ENCODE results near the gene ASXL3.

Gene ASXL3

DNA sequence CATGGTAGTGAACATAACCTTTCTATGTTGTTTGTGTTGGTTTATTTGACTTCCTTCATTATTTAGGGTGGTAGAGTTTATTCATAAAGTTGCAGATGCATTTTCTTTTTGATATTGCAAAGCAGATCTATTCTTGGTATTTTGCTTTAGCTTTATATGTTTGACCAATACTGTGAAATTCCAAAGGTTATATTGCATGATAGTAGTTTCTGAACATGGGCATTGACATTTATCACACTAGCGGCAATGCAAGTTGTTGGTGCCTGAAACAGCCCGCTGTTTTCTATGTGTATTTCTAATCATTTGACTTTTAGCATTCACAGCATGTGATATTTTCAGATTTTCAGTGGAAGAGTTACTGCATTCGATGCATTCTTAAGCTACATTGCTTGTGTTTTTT, 87.2 kb downstream of the ASXL3 start:
- DNase-seq = no peak

DNA sequence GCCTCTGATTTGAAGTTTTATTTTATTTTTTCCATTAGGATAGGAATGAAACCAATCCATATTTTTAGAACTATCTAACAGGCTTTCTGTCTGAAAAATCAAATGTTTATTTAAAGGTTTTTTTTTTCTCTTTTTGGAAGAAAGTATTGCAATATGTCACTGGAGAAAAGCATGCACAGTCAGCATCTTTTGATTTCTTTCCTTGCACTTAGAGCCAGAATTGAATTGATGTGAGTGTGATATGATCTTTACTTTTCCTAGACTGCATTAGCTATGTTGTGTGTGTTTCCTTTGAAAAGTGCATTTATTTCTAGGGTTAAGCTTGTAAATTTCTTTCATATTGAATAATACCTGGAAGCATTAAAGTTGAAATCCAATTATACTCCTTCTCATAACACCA, 87.6 kb downstream of the ASXL3 start:
- no peak for DNase-seq

DNA sequence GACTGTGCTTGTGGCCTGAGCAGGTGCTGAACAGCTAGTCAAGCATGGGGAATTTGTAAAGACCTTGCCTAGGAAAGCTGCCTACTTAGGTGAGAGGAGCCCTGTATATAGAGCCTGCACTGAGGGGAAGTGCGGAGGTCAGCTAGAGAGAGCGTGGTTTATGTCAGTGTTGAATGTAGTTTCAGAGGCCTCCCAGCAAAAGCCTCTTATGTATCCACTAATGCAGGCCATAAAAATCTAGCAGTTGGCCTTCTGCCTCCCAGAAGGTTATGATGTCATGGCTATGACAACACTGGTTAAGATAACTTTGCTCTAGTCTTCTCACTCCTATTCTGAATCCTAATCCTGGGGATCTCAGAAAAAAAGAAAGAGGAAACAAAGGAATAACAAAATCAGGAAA, 88.9 kb downstream of the ASXL3 start:
- no peak for DNase-seq

DNA sequence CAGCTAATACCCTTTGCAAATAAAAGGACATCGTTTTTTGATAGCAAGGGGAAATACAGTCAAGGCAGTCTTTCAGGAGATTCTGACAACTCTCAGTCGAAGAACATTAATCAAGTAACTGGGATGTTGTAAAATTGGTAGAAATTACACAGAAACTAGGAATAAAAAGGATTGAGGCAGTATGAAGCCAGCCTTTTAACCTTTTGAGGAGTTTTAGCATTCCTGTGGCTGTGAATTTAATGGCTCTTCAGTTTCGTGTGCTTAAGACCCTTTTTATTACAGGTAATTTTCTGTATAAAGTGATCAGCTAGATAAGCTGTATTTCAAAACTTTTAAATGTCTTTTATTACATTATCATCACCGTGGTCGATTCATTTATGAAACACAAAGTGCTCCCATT, 91.6 kb downstream of the ASXL3 start:
- no peak for DNase-seq

DNA sequence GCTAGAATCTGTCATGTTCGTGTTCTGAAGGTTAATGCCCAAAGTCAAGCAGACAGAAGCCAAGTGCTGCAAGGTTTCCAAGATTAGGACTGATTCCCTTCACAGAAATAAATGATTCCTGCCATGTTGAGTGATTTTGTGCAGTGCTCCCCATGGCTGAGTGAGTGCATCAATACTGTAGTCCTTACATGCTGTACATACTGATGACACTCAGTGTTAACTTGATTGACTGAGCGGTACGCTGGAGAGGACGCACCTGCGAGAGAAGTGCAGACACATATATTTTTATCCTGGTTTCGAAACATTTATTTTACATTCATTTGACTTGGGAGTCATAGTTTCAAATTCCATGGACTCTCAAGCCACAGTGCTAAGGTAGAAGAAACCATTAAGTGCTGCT, 92.0 kb downstream of the ASXL3 start:
- DNase-seq = no peak

DNA sequence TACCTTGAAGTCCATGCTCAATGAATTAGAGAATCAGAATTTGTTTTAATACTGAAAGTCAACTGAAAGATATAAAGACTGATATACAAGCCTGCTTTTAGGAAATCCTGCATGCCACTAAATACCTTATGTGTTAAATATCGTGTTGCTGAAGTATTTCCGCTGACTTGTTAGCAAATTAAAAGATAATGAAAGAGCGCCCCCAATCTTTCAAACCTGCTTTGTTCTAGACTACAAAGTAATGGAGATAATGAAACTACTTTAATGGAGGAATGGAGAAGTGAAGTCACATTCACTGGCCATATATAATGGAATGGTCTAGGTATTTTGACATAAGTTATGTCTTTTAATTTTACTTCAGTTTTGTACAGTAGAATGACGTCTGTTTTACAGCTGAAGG, 95.7 kb downstream of the ASXL3 start:
- no peak for DNase-seq

DNA sequence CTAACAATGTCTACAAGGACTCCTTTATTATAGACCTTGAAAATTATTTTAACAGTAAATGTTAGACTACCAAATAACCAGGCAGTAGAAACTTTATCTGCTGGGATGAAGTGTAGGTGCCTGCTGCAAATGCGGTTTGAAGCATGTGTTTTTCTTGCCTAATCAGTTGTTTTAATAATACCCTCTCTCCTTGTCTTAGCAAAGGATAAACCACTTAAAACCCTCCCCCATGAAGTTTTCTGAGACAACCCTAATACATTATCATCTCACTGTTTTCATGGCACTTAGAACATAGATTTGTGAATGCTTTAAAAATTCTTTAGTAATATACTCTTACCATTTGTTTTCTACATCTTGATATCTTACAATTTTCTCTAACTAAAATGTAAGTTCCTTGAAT, 98.6 kb downstream of the ASXL3 start:
- DNase-seq = no peak

DNA sequence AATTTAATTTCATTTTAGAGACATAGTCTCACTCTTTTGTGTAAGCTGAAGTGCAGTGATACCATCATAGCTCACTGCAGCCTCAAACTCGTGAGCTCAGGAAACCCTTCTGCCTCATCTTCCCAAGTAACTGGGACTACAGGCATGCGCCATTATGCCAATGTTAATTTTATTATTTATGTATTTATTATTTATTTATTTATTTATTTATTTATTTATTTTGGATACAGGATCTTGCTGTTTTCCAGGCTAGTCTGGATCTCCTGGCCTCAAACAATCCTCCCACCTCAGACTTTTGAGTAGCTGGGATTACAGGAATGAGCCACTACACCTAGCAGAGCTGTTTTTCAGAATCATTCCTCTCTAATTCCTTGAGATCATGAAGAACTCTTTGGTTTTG, 99.9 kb downstream of the ASXL3 start:
- no peak for DNase-seq

DNA sequence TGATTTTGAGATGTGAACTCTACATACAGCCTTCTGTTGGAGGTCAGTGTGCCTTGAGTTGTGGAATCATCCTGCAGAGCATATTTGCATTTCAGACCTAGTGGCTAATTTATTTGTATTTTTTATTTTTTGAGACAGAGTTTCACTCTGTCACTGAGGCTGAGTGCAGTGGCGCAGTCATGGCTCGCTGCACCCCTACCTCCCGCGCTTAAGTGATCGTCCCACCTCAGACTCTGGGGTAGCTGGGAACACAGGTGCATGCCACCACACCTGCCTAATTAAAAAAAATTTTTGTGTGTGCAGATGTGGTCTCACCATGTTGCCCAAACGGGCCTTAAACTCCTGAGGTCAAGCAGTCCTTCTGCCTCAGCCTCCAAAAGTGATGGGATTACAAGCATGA, 104.4 kb downstream of the ASXL3 start:
- DNase-seq = no peak

DNA sequence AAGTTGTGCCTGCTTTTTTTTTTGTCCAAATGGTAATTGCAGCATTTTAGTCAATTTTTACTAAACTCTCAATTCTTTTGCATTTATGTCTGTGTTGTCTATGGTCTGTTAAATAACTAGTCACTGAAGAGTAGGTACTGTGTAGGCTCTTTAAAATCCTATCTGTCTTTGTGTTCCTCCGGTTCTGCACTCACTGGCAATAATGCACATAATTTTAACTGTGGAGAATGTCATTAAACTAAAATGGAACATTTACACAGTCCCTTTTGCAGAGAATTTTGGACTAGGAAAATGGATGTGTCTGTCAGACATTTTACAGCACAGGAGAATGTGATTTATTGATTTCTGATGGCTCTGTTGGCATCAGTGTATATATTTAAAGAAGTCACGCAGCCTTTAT, 116.6 kb downstream of the ASXL3 start:
- no peak for DNase-seq

DNA sequence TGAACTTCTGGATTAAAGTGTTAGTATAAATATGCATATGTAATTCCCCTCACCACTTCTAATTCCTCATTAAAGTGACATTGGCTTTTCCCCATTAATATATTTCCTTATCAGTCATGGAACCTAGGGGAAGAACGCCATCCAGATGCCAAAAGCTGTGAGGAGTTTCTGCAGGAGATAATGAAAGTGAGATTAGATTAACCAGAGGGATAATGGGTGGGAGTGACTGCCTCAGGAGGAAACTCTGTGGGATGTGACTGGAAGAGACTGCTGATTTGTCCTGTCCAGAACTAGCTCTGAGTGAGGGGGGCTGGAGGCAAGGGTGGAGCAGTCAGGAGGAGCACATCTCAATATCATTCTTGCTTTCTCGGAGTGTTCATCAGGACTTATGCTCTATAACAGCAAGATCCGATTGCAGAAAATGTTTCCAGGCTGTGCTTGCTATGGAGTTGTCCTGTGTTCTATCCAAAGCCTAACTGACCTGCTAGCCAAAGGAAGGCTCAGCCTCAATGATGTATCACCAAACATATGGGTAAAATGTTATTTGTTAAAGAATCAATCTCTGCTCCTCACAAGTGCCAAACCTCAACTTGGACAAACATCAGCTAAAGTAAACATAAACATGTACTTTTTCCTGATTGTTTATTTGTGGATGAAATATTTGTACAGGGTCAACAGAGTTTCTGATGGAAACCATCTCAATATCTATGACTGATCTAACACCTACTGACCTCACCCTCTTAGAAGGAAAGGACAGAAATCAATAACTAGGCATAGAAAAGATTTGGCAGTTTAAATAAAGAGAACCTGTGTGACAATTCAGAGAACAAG, 118.5 kb downstream of the ASXL3 start:
- no peak for DNase-seq

DNA sequence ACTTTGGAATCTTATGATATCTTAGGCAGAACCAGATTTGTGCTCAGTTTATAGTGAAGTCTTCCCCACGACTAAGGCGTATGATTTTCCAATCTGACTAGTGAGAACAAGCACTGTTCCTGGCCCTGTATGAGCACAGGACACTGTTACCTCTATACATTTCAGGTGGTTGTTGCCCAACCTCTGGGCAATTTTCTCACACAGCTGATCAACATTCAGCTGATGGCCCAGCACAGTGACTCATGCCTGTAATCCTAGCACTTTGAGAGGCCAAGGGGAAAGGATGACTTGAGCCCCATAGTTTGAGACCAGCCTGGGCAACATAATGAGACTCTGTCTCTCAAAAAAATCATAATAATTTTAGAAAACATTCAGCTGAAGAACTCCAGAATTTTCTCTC, 119.5 kb downstream of the ASXL3 start:
- DNase-seq = peak; percentile 1

DNA sequence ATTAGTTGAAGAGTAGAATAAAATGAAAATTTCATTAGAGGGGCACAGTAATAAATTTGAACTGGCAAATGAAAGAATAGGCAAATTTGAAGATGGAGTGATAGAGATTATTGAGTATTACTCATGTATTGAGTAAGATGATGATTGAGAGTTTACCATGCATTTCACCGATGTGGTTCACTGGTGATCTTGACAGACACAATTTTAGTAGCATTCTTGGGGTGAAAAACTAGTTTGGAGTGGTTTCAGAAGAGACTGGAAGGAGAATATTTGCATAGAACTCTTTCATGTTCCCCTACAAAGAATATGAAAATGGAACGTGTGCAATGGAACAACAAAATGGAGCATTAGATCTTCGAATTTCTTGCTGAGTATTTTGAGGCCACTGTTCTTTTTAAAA, 121.4 kb downstream of the ASXL3 start:
- no peak for DNase-seq

DNA sequence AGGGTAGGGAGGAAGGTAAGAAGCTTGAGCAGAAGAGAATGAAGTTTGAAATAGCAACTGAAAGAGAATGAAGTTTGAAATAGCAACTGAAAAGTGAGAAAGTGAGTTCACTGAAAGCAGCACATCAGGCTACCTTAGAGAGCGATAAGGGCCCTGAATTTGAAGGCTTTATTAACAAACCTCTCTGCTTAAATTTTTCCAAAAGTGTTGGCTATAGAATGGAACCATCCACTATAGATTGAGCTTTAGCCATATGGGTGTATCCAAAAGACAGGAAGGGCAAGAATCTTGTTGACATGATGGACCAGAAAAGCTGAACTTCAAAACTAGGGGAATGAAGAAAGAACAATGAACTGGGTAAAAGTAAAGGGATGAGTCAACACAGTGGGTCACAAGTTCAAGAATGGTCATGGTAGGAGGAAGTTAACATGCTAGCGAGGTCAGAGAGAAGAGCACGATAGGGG, 122.5 kb downstream of the ASXL3 start:
- DNase-seq = no peak

DNA sequence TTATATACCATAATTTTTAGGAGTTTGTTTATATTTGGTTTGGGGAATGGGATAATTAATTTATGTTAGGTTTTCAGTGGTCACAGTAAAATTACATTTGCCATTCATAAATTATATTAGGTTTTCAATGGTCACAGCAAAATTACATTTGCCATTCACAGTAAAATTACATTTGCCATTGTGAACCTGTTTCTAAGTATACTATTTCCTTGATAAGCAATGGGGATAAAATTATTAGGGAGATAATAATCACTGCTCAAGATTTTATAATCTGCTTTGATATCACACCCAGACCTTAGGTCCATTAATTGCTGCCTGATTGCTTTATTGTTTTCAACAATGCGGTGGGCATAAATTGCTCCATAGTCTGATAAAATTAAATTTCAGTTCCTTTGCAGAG, 124.6 kb downstream of the ASXL3 start:
- DNase-seq = no peak

DNA sequence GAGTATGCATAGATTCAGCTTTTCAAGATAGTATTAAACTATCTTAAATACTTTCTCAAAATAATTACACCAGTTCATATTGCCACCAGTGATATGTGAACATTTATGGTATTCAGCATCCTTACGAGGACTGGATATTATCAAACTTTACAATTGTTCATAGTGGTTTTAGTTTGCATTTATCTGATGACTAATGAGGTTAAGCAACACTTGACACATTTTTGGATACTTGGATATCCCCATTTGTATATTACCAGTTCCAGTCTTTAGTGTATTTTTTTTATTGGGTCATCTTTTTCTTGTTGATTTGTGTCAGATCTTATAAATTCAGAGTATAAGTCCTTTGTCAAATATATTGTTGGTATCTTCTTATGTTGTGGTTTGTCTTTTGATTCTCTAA, 128.4 kb downstream of the ASXL3 start:
- peak; percentile 7 for DNase-seq

DNA sequence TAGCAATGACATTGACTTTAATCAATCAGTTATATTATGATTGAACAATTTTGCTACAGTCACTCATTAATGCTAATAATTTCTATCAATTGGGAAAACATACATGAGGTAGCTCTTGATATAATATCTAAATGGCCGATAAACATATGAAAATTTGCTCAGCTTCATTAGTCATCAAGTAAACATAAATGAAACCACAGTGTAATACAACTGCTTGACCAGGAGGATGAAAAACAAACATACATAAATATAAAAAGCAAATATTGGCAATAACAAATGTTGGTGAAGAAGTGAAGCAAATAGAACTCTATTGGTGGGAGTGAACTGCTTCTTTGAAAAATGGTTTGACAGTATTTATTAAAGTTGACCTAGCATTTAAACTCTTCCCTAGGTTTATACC, 130.9 kb downstream of the ASXL3 start:
- DNase-seq = no peak

DNA sequence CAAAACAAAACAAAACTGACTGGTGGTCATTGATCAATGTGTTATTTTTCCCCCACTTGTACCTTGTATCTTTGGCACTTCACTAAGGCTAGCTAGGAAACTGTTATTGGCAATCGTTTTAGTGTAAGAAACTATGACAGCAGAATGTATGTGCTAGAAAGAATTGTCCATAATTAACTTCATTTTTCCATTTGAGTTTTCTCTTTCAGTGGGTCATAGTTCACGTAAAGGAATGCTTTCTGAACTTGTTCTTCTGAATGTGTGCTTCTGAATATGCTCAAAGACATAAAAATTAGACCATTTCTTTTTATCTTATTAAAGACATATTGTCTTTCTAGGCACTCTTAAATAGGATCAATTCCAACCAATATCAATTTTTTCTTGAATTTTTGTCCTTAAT, 132.2 kb downstream of the ASXL3 start:
- no peak for DNase-seq

DNA sequence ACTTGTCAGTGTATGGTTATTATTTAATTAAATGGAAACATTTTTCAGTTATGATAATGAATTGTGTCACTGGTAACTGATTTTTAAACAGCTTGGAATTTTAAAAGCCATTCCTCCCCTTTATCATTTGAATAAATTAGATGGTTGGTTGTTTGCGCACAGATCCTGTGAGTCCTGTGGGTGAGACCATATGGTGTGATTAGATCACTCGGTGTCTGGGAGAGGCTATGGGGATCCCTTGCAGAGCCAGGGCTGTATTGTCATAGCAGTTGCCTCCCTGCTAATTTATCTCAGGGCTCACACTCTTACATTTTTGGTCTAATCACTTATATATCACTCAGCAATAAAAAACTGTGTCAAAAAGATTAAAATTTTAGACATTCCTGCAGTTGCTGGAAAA, 133.5 kb downstream of the ASXL3 start:
- DNase-seq = peak; percentile 35

DNA sequence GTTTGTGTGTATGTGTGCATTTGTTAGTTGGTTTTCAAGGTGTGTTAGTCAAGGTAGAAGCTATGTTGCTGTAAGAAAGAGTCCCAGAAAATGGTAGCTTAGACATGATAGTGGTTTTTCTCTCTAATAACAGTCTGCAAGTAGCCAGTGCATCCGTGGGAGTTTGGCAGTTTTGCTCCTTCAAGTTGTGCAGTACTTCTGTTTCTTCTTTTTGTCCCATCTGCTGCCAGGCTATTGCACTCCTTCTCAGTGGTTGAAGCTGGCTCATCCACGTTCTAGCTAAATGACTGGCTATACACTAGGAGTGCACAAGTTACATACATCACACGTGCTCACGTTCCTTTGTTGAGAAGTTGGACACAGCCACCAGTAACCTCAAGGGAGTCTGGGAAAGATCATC, 134.7 kb downstream of the ASXL3 start:
- no peak for DNase-seq

DNA sequence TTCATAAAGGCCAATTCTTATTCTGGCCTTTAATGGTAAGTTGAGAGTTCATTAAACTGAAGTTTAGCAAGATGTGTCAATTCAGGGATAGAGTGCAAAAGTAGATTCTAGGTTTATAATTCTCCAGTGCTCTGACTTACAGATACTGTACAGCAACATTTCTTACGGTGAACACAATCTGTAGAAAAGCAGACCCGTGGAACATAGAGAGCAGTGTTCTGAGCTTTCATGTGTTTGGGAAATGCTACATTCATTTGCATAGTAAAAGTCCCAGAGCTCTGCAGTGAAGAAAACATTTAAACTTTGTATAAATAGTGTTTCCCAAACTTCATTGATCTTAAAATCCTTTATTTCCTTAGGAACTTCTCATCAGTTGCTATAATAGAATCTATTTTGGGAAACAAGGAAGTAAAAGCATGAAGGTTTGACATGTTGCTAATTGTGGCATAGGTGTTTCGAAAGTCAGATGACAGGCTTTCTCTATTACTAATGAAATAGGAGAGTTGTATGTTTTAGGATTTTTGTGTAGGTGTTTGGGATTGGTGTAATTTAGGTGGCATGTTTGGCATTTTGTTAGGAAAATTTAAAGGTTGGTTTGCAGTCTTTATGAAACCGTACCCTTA, 138.2 kb downstream of the ASXL3 start:
- DNase-seq = no peak

DNA sequence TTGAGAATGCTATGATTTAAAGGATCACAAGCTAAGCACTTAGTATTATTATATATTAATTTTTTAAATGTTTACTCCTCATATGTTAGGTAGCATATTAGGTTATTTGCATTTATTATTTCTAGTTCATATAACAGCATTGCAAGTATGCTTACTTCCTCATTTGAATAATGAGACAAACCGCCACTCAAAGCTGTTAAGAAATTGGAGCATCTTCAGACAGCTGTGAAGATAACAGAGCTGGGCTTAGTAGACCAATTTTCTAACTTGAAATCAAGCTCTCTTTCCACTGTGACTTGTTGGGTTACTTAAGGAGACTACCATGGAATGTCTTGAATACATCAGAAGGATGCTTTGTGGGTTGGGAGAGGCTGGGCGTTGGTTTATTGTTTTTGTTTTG, 139.3 kb downstream of the ASXL3 start:
- DNase-seq = no peak

DNA sequence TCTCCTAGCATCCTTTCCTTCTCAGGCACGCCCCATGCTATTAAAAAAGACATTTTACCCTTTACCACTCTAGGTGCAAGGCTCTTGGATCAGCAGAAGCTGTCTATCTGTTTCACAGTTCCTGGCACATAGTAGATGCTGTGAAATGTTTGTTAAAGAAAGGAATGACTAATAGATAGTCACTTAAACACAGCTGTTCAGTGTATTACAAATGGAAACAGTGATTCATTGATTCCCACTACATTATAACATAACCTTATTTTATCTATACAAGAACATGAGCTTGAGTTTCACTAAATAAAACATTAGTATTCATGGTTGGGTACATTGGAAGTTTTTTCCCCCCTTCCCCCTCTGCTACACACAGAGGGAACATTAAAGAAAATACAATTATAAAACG, 142.1 kb downstream of the ASXL3 start:
- DNase-seq = peak; percentile 64

DNA sequence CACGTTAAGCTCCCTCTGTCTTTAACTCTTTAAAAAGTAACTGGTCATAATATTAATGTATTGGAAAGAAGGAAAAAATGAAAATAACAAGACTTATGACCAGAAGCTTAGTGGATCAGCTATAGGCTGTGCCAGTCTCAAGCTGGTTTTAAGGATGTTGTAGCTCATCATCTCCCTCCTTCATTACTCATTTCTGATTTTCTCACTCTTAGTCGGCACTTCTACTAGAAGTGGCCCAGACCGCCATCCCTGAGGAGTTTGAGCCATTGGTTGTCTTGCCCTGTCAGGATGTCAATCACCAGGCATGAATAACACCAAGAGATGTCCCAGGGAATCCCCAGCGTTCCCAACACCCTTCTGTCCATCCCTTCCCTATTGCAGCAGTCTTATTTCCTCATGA, 151.5 kb downstream of the ASXL3 start:
- DNase-seq = no peak

DNA sequence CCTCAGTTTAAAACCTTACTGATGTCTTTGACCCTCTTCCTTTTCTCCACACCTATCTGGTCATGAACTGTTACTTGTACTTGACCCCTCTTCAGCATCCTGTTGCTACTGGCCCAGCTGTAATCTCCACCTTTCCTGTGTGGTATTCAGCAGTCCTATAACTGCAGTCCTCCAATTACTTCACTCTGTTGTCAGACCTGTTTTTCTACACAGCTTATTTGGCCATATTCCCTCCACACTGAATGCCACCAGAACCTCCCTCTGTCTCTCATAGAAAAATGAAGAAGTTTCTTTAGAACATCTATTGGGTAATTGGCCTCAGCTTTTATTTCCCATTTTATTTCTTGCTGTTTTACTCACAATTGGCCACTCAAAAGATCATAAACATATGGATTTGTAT, 155.4 kb downstream of the ASXL3 start:
- no peak for DNase-seq
